Endothelial cell (in vitro differentiated cells): ENCODE data around the gene TAS2R41. TPM values are rescaled to one million over a fixed set of nuclear protein-coding genes. Genes with fewer than 3 reads are reported as not detected.

ENCODE experiments used
- DNase-seq: peaks from one replicate; pipeline ENCODE4 v3.0.0; 2021; ENCODE audit warnings: low spot score
- H3K27ac Mint-ChIP-seq: one replicate; pipeline ENCODE4 v1.8.0; 2021; ENCODE audit warnings: mixed read lengths, inconsistent platforms; ENCODE audit not compliant: unreplicated experiment
- H3K27me3 Mint-ChIP-seq: one replicate; pipeline ENCODE4 v1.8.0; 2021; ENCODE audit warnings: mild to moderate bottlenecking, moderate library complexity, mixed read lengths, inconsistent platforms; ENCODE audit not compliant: unreplicated experiment
- H3K36me3 Mint-ChIP-seq: one replicate; pipeline ENCODE4 v1.8.0; 2021; ENCODE audit warnings: mild to moderate bottlenecking, low read depth, mixed read lengths, inconsistent platforms; ENCODE audit not compliant: unreplicated experiment
- H3K4me1 Mint-ChIP-seq: one replicate; pipeline ENCODE4 v1.8.0; 2021; ENCODE audit warnings: mild to moderate bottlenecking, mixed read lengths, inconsistent platforms; ENCODE audit not compliant: unreplicated experiment
- H3K4me3 Mint-ChIP-seq: one replicate; pipeline ENCODE4 v1.8.0; 2021; ENCODE audit warnings: mild to moderate bottlenecking, mixed read lengths, inconsistent platforms; ENCODE audit not compliant: unreplicated experiment
- H3K9me3 Mint-ChIP-seq: one replicate; pipeline ENCODE4 v1.8.0; 2021; ENCODE audit warnings: mixed read lengths, inconsistent platforms; ENCODE audit not compliant: unreplicated experiment
- CTCF ChIP-seq: fragments of 200-600 bp; sonication (generic); IDR thresholded peaks from one replicate; pipeline ENCODE4 v1.5.0; 2021; ENCODE audit warnings: antibody characterized with exemption; ENCODE audit not compliant: unreplicated experiment
- total RNA-seq: library from RNA; stranded (reverse); fragmentation: NEBNext Ultra II Directional; extraction: Animal tissue kit (Norgen Biotek cat#: 25700); gene quantifications from one replicate; pipeline ENCODE4 v1.2.1, GENCODE V29; 2021; ENCODE audit not compliant: unreplicated experiment

TAS2R41 gene
- total RNA-seq, 1 donor from 2014 or later, result not detected

GRCh38 chr7:143504215-143504936 is 26.7 kb downstream of the TAS2R41 start:
- DNase-seq, result no peak
- peaks cover 4% of the 10 kb centered on the region for H3K9me3 Mint-ChIP-seq
- no peak overlapping the region for H3K27ac Mint-ChIP-seq
- no peaks in the 10 kb centered on the region for H3K36me3 Mint-ChIP-seq
- H3K4me3 Mint-ChIP-seq, result no peak overlapping the region
- no peak for TF ChIP-seq CTCF
- H3K4me1 Mint-ChIP-seq, result peaks cover 9% of the 10 kb centered on the region
- peaks cover 3% of the 10 kb centered on the region for H3K27me3 Mint-ChIP-seq

DNA sequence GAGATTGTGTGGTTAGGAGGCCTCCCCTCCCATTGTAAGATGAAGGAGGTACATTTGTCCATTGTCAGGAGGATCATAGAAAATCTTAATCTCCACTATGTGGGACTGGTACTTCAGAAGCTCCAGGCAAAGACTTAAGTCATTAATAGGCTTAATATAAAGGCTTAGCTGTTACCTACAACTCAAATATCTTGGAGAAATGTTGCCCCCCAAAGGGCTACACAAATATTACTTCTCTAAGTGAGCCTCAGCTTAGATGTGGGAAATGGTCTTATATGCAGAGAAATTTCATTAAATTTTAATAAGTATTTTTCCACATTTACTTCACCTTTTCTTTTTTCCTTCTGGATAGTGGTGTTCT is 27.2 kb downstream of the TAS2R41 start:
- H3K36me3 Mint-ChIP-seq, result no peaks in the 10 kb centered on the region
- peaks cover 3% of the 10 kb centered on the region for H3K27me3 Mint-ChIP-seq
- no peak overlapping the region for H3K4me3 Mint-ChIP-seq
- no peak for TF ChIP-seq CTCF
- no peak overlapping the region for H3K27ac Mint-ChIP-seq
- H3K9me3 Mint-ChIP-seq, result peaks cover 4% of the 10 kb centered on the region
- no peak for DNase-seq
- H3K4me1 Mint-ChIP-seq, result peaks cover 4% of the 10 kb centered on the region

DNA sequence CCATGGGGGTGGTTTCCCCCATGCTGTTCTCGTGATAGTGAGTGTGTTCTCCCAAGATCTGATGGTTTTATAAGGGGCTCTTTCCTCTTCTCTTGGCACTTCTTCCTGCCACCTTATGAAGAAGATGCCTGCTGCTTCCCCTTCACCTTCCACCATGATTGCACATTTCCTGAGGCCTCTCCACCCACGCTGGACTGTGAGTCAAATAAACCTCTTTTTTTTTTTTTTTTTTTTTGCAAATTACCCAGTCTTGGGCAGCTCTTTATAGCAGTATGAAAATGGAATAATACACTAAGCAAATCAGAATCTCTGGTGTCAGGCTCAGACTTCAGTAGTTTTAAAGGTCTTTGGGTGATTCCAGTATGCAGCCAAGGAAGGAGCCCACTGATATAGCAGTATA is 28.2 kb downstream of the TAS2R41 start:
- peaks cover 4% of the 10 kb centered on the region for H3K9me3 Mint-ChIP-seq
- H3K4me3 Mint-ChIP-seq, result no peak overlapping the region
- H3K4me1 Mint-ChIP-seq, result no peaks in the 10 kb centered on the region
- no peak for DNase-seq
- H3K27me3 Mint-ChIP-seq, result peaks cover 3% of the 10 kb centered on the region
- H3K27ac Mint-ChIP-seq, result no peak overlapping the region
- no peak for TF ChIP-seq CTCF
- no peaks in the 10 kb centered on the region for H3K36me3 Mint-ChIP-seq

GRCh38 chr7:143507094-143507518 is 29.4 kb downstream of the TAS2R41 start:
- H3K9me3 Mint-ChIP-seq, result peaks cover 4% of the 10 kb centered on the region
- no peak overlapping the region for H3K27ac Mint-ChIP-seq
- H3K27me3 Mint-ChIP-seq, result peaks cover 3% of the 10 kb centered on the region
- no peak for DNase-seq
- no peak for TF ChIP-seq CTCF
- no peaks in the 10 kb centered on the region for H3K4me1 Mint-ChIP-seq
- no peaks in the 10 kb centered on the region for H3K36me3 Mint-ChIP-seq
- H3K4me3 Mint-ChIP-seq, result no peak overlapping the region

DNA sequence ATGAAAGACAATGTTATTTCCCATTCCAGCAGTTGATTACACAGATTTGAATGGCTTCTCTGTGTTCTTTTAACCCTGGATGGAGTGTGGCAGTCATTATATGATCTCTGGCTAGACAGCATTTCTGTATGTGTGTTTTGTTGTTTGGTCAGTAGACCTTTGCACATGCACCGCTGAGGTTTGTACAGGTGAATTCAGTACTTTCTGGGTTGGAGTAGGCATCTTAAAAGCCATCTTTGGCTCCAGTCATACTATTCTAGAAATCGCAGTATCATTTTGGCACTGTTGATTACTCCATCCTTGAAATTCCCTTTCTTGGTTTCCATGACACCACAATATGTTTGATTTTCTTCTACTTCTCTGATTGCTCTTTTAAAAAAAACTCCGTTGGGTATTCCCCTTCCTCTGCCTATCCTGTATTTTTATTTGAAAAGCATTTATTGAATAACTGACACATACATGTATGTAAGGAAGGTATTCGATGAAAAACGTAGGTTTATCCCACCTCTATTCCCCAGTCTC is 29.9 kb downstream of the TAS2R41 start:
- TF ChIP-seq CTCF, result no peak
- Mint-ChIP-seq H3K9me3 (peaks cover 4% of the 10 kb centered on the region), H3K4me1 (no peaks in the 10 kb centered on the region), H3K27me3 (peaks cover 3% of the 10 kb centered on the region), H3K4me3 (no peak overlapping the region), H3K27ac (no peak overlapping the region), H3K36me3 (no peaks in the 10 kb centered on the region)
- no peak for DNase-seq
